GM23338 (cell line): ENCODE results near the gene TYRO3. TPM values are rescaled to one million over a fixed set of nuclear protein-coding genes. Genes with fewer than 3 reads are reported as not detected.

ENCODE experiments used
- ATAC-seq: fragments of 200-7000 bp; cut with Tn5 transposase; 3 replicates; pipeline ENCODE4 v1.9.1; 2020
- DNase-seq: peaks from one replicate; pipeline ENCODE4 v3.0.0-alpha.2; 2015; ENCODE audit warnings: low spot score
- H2AFZ ChIP-seq: fragments of 200-600 bp; sonication (generic); 2 replicates; pipeline ENCODE4 v1.8.0; 2016; ENCODE audit warnings: antibody characterized with exemption, mild to moderate bottlenecking, moderate library complexity
- H3F3A ChIP-seq: fragments of 200-600 bp; sonication (generic); replicated peaks from 2 replicates; pipeline ENCODE4 v1.8.0; 2017; ENCODE audit warnings: antibody characterized with exemption, mixed run types, low read depth
- H3K27ac ChIP-seq: fragments of 200-600 bp; sonication (generic); 2 replicates; pipeline ENCODE4 v1.6.1; 2016; ENCODE audit warnings: low read depth
- H3K27me3 ChIP-seq: fragments of 200-600 bp; sonication (generic); 2 replicates; pipeline ENCODE4 v1.8.0; 2016; ENCODE audit warnings: mild to moderate bottlenecking, mixed run types, moderate library complexity; ENCODE audit not compliant: insufficient read depth
- H3K36me3 ChIP-seq: fragments of 200-600 bp; sonication (generic); 2 replicates; pipeline ENCODE4 v1.8.0; 2016; ENCODE audit warnings: mild to moderate bottlenecking; ENCODE audit not compliant: insufficient read depth
- H3K4me1 ChIP-seq: fragments of 200-600 bp; sonication (generic); 2 replicates; pipeline ENCODE4 v1.8.0; 2016; ENCODE audit warnings: mild to moderate bottlenecking, moderate library complexity; ENCODE audit not compliant: insufficient read depth
- H3K4me2 ChIP-seq: fragments of 200-600 bp; sonication (generic); 2 replicates; pipeline ENCODE4 v1.7.1; 2017; ENCODE audit warnings: mixed run types
- H3K4me3 ChIP-seq: fragments of 200-600 bp; sonication (generic); 2 replicates; pipeline ENCODE4 v1.6.1; 2016; ENCODE audit warnings: mixed run types
- H3K79me2 ChIP-seq: fragments of 200-600 bp; sonication (generic); replicated peaks from 2 replicates; pipeline ENCODE4 v1.8.0; 2017; ENCODE audit warnings: mild to moderate bottlenecking; ENCODE audit not compliant: insufficient read depth
- H3K9me2 ChIP-seq: fragments of 200-600 bp; sonication (generic); 2 replicates; pipeline ENCODE4 v1.8.0; 2017; ENCODE audit not compliant: insufficient read depth
- H4K20me1 ChIP-seq: fragments of 200-600 bp; sonication (generic); replicated peaks from 2 replicates; pipeline ENCODE4 v1.8.0; 2017; ENCODE audit warnings: mild to moderate bottlenecking; ENCODE audit not compliant: insufficient read depth
- H3K27ac Mint-ChIP-seq: 2 replicates; pipeline ENCODE4 v1.8.0; 2020; ENCODE audit warnings: inconsistent platforms, mild to moderate bottlenecking, moderate library complexity, mixed read lengths
- H3K27me3 Mint-ChIP-seq: 3 replicates; pipeline ENCODE4 v1.8.0; 2022; ENCODE audit warnings: low read depth, mild to moderate bottlenecking, moderate library complexity, mixed read lengths, inconsistent platforms; ENCODE audit not compliant: insufficient read depth, poor library complexity
- H3K36me3 Mint-ChIP-seq: 3 replicates; pipeline ENCODE4 v1.8.0; 2021; ENCODE audit warnings: low read depth, mild to moderate bottlenecking, inconsistent platforms, moderate library complexity, mixed read lengths
- H3K4me1 Mint-ChIP-seq: 3 replicates; pipeline ENCODE4 v1.8.0; 2020; ENCODE audit warnings: mild to moderate bottlenecking, inconsistent platforms, mixed read lengths
- H3K4me3 Mint-ChIP-seq: 3 replicates; pipeline ENCODE4 v1.8.0; 2021; ENCODE audit warnings: moderate library complexity, mild to moderate bottlenecking, inconsistent platforms, mixed read lengths
- H3K9me3 Mint-ChIP-seq: 3 replicates; pipeline ENCODE4 v1.8.0; 2020; ENCODE audit warnings: moderate library complexity, mild to moderate bottlenecking, inconsistent platforms, mixed read lengths
- CREB1 ChIP-seq: fragments of 250-450 bp; sonication (Bioruptor Pico); IDR thresholded peaks from 2 replicates; pipeline ENCODE4 v1.5.0; 2020; ENCODE audit warnings: low read depth, mild to moderate bottlenecking, moderate library complexity
- CTCF ChIP-seq, 2 experiments: fragments of 200-600 bp in 1 of 2; sonication (generic) in 1 of 2; conservative IDR thresholded peaks; 2 replicates each; pipeline versions ENCODE4 v1.5.1 to v1.6.1; 2016 to 2017; ENCODE audit warnings: antibody characterized with exemption in 2 of 2, low read depth in 2 of 2, mild to moderate bottlenecking in 2 of 2, moderate library complexity in 1 of 2
- ETS1 ChIP-seq: IDR thresholded peaks from 2 replicates; pipeline ENCODE4 v1.6.1; 2016; ENCODE audit warnings: antibody characterized with exemption
- EZH2 ChIP-seq: fragments of 200-600 bp; sonication (generic); IDR thresholded peaks from one replicate; pipeline ENCODE4 v1.8.0; 2017; ENCODE audit warnings: antibody characterized with exemption, mild to moderate bottlenecking, low read depth; ENCODE audit not compliant: unreplicated experiment
- EZH2phosphoT487 ChIP-seq: fragments of 200-600 bp; sonication (generic); IDR thresholded peaks from one replicate; pipeline ENCODE4 v1.8.1; 2018; ENCODE audit warnings: antibody characterized with exemption; ENCODE audit not compliant: unreplicated experiment
- JUNB ChIP-seq: IDR thresholded peaks from one replicate; pipeline ENCODE4 v1.6.1; 2016; ENCODE audit warnings: antibody characterized with exemption; ENCODE audit not compliant: unreplicated experiment
- NANOG ChIP-seq: IDR thresholded peaks from 2 replicates; pipeline ENCODE4 v1.6.1; 2016; ENCODE audit warnings: antibody characterized with exemption, borderline replicate concordance
- POLR2AphosphoS5 ChIP-seq: IDR thresholded peaks from 2 replicates; pipeline ENCODE4 v1.6.1; 2016; ENCODE audit warnings: antibody characterized with exemption, low read depth
- STAT1 ChIP-seq: IDR thresholded peaks from one replicate; pipeline ENCODE4 v1.6.1; 2016; ENCODE audit warnings: antibody characterized with exemption; ENCODE audit not compliant: unreplicated experiment
- ZNF114 ChIP-seq: fragments of 250-450 bp; sonication (Bioruptor Pico); IDR thresholded peaks from 2 replicates; pipeline ENCODE4 v1.5.0; 2020; ENCODE audit warnings: mild to moderate bottlenecking, moderate library complexity
- ZNF331 ChIP-seq: fragments of 250-450 bp; sonication (Bioruptor Pico); IDR thresholded peaks from 2 replicates; pipeline ENCODE4 v1.5.0; 2020; ENCODE audit warnings: low read depth, mild to moderate bottlenecking, moderate library complexity
- polyA plus RNA-seq: library from polyadenylated mRNA; unstranded; fragments of >200 nt; fragmentation: Nextera tagmentation; extraction: Ambion mirVana; gene quantifications from 2 replicates; pipeline ENCODE4 v1.2.1, GENCODE V29; 2016
- total RNA-seq: library from RNA; depleted of rRNA; stranded (reverse); fragments of >200 nt; shearing (Covaris generic); gene quantifications from 2 replicates; pipeline ENCODE4 v1.2.3, GENCODE V29; 2014
- TF ChIP-seq, protein P1 (sequence below): fragments of 250-450 bp; sonication (Bioruptor Pico); IDR thresholded peaks from 2 replicates; pipeline ENCODE4 v1.5.0; 2020; ENCODE audit warnings: mild to moderate bottlenecking, moderate library complexity
- TF ChIP-seq, protein P2 (sequence below): IDR thresholded peaks from one replicate; pipeline ENCODE4 v1.6.1; 2018; ENCODE audit warnings: antibody characterized with exemption; ENCODE audit not compliant: unreplicated experiment

Gene TYRO3
- total and polyA plus RNA-seq, 2 experiments from 2014 or later, result 32.6 to 61.0 TPM

- H3K4me3 ChIP-seq, result no peak overlapping the region
- H3K9me2 ChIP-seq, result no peaks in the 10 kb centered on the region
- peak overlapping the region; percentile 90 for H3K27ac ChIP-seq
- no peak overlapping the region for H3K4me3 Mint-ChIP-seq
- no peak for ATAC-seq
- no peaks in the 10 kb centered on the region; the same call in 2 of the 3 replicates for H3K9me3 Mint-ChIP-seq
- peaks cover 27% of the 10 kb centered on the region for H3K27me3 Mint-ChIP-seq
- peaks cover 77% of the 10 kb centered on the region for H3K36me3 Mint-ChIP-seq
- peaks cover 74% of the 10 kb centered on the region for H3K4me1 ChIP-seq
- no peak for TF ChIP-seq EZH2
- TF ChIP-seq, protein P1, sequence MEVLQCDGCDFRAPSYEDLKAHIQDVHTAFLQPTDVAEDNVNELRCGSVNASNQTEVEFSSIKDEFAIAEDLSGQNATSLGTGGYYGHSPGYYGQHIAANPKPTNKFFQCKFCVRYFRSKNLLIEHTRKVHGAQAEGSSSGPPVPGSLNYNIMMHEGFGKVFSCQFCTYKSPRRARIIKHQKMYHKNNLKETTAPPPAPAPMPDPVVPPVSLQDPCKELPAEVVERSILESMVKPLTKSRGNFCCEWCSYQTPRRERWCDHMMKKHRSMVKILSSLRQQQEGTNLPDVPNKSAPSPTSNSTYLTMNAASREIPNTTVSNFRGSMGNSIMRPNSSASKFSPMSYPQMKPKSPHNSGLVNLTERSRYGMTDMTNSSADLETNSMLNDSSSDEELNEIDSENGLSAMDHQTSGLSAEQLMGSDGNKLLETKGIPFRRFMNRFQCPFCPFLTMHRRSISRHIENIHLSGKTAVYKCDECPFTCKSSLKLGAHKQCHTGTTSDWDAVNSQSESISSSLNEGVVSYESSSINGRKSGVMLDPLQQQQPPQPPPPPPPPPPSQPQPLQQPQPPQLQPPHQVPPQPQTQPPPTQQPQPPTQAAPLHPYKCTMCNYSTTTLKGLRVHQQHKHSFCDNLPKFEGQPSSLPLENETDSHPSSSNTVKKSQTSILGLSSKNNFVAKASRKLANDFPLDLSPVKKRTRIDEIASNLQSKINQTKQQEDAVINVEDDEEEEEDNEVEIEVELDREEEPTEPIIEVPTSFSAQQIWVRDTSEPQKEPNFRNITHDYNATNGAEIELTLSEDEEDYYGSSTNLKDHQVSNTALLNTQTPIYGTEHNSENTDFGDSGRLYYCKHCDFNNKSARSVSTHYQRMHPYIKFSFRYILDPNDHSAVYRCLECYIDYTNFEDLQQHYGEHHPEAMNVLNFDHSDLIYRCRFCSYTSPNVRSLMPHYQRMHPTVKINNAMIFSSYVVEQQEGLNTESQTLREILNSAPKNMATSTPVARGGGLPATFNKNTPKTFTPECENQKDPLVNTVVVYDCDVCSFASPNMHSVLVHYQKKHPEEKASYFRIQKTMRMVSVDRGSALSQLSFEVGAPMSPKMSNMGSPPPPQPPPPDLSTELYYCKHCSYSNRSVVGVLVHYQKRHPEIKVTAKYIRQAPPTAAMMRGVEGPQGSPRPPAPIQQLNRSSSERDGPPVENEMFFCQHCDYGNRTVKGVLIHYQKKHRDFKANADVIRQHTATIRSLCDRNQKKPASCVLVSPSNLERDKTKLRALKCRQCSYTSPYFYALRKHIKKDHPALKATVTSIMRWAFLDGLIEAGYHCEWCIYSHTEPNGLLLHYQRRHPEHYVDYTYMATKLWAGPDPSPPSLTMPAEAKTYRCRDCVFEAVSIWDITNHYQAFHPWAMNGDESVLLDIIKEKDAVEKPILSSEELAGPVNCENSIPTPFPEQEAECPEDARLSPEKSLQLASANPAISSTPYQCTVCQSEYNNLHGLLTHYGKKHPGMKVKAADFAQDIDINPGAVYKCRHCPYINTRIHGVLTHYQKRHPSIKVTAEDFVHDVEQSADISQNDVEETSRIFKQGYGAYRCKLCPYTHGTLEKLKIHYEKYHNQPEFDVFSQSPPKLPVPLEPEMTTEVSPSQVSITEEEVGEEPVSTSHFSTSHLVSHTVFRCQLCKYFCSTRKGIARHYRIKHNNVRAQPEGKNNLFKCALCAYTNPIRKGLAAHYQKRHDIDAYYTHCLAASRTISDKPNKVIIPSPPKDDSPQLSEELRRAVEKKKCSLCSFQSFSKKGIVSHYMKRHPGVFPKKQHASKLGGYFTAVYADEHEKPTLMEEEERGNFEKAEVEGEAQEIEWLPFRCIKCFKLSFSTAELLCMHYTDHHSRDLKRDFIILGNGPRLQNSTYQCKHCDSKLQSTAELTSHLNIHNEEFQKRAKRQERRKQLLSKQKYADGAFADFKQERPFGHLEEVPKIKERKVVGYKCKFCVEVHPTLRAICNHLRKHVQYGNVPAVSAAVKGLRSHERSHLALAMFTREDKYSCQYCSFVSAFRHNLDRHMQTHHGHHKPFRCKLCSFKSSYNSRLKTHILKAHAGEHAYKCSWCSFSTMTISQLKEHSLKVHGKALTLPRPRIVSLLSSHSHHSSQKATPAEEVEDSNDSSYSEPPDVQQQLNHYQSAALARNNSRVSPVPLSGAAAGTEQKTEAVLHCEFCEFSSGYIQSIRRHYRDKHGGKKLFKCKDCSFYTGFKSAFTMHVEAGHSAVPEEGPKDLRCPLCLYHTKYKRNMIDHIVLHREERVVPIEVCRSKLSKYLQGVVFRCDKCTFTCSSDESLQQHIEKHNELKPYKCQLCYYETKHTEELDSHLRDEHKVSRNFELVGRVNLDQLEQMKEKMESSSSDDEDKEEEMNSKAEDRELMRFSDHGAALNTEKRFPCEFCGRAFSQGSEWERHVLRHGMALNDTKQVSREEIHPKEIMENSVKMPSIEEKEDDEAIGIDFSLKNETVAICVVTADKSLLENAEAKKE (CRISPR knock-in tag), result no peak
- no peak for TF ChIP-seq ZNF114
- no peak for TF ChIP-seq CREB1
- TF ChIP-seq, protein P2, sequence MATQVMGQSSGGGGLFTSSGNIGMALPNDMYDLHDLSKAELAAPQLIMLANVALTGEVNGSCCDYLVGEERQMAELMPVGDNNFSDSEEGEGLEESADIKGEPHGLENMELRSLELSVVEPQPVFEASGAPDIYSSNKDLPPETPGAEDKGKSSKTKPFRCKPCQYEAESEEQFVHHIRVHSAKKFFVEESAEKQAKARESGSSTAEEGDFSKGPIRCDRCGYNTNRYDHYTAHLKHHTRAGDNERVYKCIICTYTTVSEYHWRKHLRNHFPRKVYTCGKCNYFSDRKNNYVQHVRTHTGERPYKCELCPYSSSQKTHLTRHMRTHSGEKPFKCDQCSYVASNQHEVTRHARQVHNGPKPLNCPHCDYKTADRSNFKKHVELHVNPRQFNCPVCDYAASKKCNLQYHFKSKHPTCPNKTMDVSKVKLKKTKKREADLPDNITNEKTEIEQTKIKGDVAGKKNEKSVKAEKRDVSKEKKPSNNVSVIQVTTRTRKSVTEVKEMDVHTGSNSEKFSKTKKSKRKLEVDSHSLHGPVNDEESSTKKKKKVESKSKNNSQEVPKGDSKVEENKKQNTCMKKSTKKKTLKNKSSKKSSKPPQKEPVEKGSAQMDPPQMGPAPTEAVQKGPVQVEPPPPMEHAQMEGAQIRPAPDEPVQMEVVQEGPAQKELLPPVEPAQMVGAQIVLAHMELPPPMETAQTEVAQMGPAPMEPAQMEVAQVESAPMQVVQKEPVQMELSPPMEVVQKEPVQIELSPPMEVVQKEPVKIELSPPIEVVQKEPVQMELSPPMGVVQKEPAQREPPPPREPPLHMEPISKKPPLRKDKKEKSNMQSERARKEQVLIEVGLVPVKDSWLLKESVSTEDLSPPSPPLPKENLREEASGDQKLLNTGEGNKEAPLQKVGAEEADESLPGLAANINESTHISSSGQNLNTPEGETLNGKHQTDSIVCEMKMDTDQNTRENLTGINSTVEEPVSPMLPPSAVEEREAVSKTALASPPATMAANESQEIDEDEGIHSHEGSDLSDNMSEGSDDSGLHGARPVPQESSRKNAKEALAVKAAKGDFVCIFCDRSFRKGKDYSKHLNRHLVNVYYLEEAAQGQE, result no peak
- no peak for TF ChIP-seq JUNB
- TF ChIP-seq STAT1, result no peak
- no peak for TF ChIP-seq CTCF (conservative IDR thresholded peaks at IDR 0.05; ENCODE audit: low read depth in 2 of 2)
- TF ChIP-seq NANOG, result no peak
- TF ChIP-seq EZH2phosphoT487, result no peak
- TF ChIP-seq ETS1, result no peak
- no peak for TF ChIP-seq ZNF331 (CRISPR knock-in tag)
- no peak for TF ChIP-seq POLR2AphosphoS5
- H3K4me2 ChIP-seq, result no peak overlapping the region
- peaks cover 9% of the 10 kb centered on the region; the same call in 1 of the 2 replicates for H3F3A ChIP-seq
- peak overlapping the region; percentile 95; the same call in 1 of the 2 replicates for H3K27ac Mint-ChIP-seq
- no peak overlapping the region for H2AFZ ChIP-seq
- H3K4me1 Mint-ChIP-seq, result peaks cover 86% of the 10 kb centered on the region
- DNase-seq, result no peak
- H3K27me3 ChIP-seq, result no peaks in the 10 kb centered on the region
- H3K79me2 ChIP-seq, result peaks cover 5% of the 10 kb centered on the region
- H3K36me3 ChIP-seq, result peaks cover 2% of the 10 kb centered on the region; the same call in 1 of the 2 replicates
- no peaks in the 10 kb centered on the region; the same call in 1 of the 2 replicates for H4K20me1 ChIP-seq
Measured at GRCh38 chr15:41565702-41566101, 6.7 kb downstream of the TYRO3 start.
